ENCODE data around the gene GREB1. TPM values are rescaled to one million over a fixed set of nuclear protein-coding genes. Genes with fewer than 3 reads are reported as not detected.

GREB1 gene
- total RNA-seq, 4 donors from 2014 or later: 3.4 to 8.4 (median 4.7) TPM

DNA sequence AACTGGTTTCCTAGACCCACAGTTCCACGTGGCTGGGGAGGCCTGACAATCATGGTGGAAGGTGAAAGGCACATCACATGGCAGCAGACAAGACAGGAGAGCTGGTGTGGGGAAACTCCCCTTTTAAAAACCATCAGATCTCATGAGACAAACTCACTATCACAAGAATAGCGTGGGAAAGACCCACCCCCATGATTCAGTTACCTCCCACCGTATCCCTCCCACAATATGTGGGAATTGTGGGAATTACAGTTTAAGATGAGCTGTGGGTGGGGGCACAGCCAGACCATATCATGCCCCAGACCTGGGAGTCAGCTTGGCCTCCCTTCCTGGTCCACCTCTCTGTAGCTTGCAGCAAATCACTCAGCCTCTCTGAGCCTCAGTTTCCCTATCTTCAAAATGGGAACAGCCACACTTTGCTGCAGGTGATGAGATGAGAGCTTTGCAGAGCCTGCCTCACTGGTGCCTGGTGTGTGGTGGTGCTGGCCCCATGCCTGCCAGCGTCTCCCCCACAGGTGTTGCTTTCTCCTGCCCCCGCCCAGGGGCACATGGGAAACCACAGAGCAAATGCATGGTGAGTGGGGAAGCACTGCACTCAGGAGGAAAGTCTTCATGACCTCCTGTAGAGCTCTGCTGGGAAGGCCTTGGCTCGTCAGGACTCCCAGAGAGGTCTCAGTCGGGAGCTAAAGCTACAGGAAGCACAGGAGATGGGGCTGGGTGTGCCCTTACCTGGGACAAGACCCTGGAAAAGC lies 31.1 kb downstream of the GREB1 start:
- TF ChIP-seq, protein P1, sequence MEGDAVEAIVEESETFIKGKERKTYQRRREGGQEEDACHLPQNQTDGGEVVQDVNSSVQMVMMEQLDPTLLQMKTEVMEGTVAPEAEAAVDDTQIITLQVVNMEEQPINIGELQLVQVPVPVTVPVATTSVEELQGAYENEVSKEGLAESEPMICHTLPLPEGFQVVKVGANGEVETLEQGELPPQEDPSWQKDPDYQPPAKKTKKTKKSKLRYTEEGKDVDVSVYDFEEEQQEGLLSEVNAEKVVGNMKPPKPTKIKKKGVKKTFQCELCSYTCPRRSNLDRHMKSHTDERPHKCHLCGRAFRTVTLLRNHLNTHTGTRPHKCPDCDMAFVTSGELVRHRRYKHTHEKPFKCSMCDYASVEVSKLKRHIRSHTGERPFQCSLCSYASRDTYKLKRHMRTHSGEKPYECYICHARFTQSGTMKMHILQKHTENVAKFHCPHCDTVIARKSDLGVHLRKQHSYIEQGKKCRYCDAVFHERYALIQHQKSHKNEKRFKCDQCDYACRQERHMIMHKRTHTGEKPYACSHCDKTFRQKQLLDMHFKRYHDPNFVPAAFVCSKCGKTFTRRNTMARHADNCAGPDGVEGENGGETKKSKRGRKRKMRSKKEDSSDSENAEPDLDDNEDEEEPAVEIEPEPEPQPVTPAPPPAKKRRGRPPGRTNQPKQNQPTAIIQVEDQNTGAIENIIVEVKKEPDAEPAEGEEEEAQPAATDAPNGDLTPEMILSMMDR (IDR thresholded peaks at IDR 0.05; ENCODE audit: low read depth): no peak

DNA sequence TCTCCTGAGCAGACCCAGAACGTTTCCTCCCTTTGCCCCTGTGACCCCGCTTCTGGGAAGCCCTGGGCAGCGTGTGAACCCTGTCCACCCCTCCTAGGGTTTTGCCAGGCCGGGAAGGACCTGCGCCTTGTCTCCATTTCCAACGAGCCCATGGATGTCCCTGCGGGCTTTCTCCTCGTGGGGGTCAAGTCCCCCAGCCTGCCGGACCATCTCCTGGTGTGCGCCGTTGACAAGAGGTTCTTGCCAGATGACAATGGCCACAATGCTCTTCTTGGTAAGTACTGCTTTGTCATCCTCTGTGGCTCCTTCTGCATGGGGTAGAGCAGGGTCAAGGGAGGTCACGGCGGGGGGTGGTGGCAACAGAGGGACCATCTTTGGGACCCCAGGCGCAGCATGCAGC lies 32.5 kb downstream of the GREB1 start:
- TF ChIP-seq, protein P1 (IDR thresholded peaks at IDR 0.05; ENCODE audit: low read depth): no peak

DNA sequence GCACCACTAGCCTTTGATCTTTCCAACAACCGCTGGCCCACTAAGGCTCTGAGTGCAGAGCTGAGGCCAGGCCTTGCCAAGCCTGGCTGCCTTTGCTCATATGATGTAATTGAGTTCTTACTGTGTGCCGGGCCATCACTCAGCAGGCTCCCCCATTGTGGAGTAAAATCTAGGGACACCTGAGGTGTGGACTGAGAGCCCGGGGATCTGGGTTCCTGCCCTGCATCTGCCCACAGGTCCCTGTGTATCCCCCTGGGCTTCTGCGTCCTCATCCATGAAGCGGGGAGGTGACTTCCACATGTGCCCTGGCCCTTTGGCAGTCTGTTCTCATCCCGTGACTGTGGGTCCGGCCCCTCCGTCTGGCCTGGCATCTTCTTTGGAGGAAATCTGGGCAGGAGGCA lies 33.8 kb downstream of the GREB1 start:
- TF ChIP-seq, protein P1 (IDR thresholded peaks at IDR 0.05; ENCODE audit: low read depth): no peak

DNA sequence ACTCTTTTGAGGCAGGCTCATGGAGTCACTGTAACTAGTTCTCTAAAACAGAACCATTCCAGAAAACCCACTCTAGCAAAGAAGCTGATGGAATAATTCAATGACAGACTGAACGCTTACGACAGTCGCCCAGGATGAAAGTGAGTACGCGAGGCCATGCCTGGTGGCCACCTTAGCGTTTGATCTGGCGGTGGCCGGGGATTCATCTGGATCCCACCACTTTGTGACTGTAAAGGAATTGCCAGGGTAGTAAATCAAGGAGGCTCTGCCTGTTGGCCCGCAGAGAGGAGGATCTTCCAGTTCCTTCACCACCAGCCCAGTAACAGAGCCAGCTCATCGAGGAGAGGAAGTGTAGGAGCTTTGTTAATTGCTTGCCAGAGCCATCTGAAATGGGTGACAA lies 34.6 kb downstream of the GREB1 start:
- TF ChIP-seq, protein P1 (IDR thresholded peaks at IDR 0.05; ENCODE audit: low read depth): no peak

DNA sequence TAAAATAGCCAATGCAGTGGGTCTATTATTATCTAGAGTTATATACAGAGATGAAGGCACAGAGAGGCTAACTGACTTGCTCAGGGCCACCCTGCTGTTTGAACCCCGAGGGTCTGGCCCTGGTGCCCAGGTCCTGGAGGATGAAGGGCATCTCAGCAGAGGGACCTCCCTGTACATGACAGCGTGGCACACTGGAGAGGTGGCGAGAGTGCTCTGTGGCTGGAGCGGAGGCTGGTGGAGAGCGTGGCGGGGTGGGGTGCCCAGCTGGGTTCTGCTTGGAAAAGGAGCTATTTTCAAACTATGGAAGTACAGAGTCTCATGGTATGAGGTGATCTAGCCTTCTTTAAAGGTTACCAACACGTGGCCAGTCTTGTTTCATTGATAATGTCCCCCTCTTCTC lies 35.8 kb downstream of the GREB1 start:
- TF ChIP-seq, protein P1 (IDR thresholded peaks at IDR 0.05; ENCODE audit: low read depth): no peak

DNA sequence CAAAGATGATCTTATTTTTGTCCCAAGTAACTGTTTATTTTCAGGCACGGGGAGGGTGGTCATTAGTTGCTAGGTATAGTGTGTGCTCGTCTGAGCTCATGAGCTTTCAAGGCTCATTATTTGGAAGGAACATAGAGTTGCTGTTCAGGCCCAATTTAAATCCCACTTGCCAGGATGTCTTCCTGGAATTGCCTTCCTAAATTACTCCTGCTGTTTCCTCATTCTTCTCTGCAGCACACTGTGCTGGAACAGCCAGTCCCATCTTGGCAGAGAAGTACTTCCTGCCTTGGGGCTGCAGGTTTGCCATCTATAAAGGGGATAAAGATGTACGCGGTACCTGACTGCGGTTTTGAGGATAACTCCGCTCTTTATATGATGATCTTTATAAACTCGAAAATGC lies 37.3 kb downstream of the GREB1 start:
- TF ChIP-seq, protein P1 (IDR thresholded peaks at IDR 0.05; ENCODE audit: low read depth): no peak

DNA sequence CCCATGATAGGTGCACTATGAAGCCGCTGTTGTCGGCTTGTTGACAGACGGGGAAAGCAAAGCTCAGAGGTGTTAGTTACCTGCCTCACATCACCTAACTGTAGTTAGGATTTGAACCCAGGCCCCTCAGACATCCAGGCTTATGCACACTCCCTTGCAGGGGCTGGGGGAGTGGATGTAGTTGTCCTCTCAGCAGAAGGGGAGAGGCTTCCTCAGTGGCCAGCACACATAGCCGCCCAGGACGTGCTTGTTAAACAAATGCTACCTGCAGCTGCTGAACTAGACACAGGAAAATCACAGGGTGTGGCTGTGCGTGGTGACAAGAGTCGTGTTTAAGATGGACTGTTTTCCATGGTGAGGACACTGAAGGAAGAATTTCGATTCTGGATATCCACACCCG lies 39.2 kb downstream of the GREB1 start:
- TF ChIP-seq, protein P1 (IDR thresholded peaks at IDR 0.05; ENCODE audit: low read depth): no peak
